ENCODE data around the gene PREB. TPM values are rescaled to one million over a fixed set of nuclear protein-coding genes. Genes with fewer than 3 reads are reported as not detected.
"Not testable (repeated sequence)": the region's sequence is repeated elsewhere in the genome, so short reads cannot be mapped to it uniquely, and the experiment has no call there.

Gene PREB
- total RNA-seq, 3 donors from 2014 or later, result 51.5 to 113 (median 69.4) TPM

GRCh38 chr2:27178469-27178868, 44.0 kb upstream of the PREB start:
- no peak for TF ChIP-seq POLR2AphosphoS5 (IDR thresholded peaks at IDR 0.05)
- TF ChIP-seq POLR2A (IDR thresholded peaks at IDR 0.05), result no peak
- TF ChIP-seq, protein P1, sequence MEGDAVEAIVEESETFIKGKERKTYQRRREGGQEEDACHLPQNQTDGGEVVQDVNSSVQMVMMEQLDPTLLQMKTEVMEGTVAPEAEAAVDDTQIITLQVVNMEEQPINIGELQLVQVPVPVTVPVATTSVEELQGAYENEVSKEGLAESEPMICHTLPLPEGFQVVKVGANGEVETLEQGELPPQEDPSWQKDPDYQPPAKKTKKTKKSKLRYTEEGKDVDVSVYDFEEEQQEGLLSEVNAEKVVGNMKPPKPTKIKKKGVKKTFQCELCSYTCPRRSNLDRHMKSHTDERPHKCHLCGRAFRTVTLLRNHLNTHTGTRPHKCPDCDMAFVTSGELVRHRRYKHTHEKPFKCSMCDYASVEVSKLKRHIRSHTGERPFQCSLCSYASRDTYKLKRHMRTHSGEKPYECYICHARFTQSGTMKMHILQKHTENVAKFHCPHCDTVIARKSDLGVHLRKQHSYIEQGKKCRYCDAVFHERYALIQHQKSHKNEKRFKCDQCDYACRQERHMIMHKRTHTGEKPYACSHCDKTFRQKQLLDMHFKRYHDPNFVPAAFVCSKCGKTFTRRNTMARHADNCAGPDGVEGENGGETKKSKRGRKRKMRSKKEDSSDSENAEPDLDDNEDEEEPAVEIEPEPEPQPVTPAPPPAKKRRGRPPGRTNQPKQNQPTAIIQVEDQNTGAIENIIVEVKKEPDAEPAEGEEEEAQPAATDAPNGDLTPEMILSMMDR (IDR thresholded peaks at IDR 0.05), result no peak
- DNase-seq (ENCODE audit: low spot score in 2 of 2), result no peak
- Histone ChIP-seq H3K36me3 (no peaks in the 10 kb centered on the region), H3K9me3 (no peaks in the 10 kb centered on the region), H3K4me3 (no peak overlapping the region), H3K27me3 (no peaks in the 10 kb centered on the region), H3K27ac (no peak overlapping the region), H3K4me1 (peaks cover 0 to 11% of the 10 kb centered on the region in 2 donors)
- intact Hi-C loops (cut with DNase I; ENCODE audit: low total_unique reads), result loop anchor here (5.0 kb wide), 1 partner anchor 39 kb away; the partner anchor contains the start of gene CAD

DNA sequence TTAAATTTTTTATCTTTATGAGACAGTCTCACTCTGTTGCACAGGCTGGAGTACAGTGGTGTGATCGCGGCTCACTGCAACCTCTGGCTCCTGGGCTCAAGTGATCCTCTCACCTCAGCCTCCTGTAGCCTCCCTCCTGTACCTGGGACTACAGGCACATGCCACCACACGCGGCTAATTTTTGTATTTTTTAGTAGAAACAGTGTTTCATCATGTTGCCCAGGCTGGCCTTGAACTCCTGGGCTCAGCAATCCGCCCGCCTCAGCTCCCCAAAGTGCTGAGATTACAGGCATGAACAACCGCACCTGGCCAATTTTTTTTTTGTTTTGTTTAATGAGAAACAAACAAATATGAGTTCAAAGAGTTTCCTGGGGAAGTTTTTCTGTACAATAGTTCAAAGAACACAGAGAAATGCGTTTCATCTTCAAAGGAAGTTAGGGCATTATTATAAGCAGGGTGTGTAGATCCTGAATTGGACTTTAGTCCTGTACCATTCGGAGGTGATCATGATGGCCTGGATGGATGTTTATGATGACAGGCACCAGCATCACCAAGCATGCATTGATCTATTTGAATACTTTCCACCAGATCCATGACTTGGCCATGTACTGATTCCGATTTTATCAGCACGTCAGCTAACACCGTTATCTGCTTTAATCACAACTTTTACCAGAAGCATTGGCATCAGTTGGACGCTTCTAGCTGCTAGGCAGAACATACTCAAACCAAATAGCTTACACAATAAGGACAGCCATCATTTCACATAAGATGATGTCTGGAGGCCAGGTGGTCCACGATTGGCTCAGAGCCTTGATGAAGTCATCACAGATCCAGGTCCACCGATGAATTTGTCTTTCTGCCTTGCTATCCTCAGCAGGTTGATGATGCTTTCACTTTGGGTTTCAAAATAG, 43.3 kb upstream of the PREB start:
- intact Hi-C loops (cut with DNase I; ENCODE audit: low total_unique reads), result loop anchor here (5.0 kb wide), 1 partner anchor 40 kb away; the partner anchor contains the start of gene CAD
- no peak overlapping the region for H3K4me3 ChIP-seq
- no peaks in the 10 kb centered on the region for H3K27me3 ChIP-seq
- no peak for DNase-seq (ENCODE audit: low spot score in 2 of 2)
- no peaks in the 10 kb centered on the region for H3K9me3 ChIP-seq
- no peak overlapping the region for H3K27ac ChIP-seq
- TF ChIP-seq POLR2AphosphoS5 (IDR thresholded peaks at IDR 0.05) (no peak), POLR2A (IDR thresholded peaks at IDR 0.05) (no peak)
- TF ChIP-seq, protein P1 (IDR thresholded peaks at IDR 0.05), result no peak
- H3K4me1 ChIP-seq, result peaks cover 0 to 11% of the 10 kb centered on the region in 2 donors
- no peaks in the 10 kb centered on the region for H3K36me3 ChIP-seq

- H3K27me3 ChIP-seq; H3K4me3 ChIP-seq; DNase-seq (ENCODE audit: low spot score in 2 of 2); H3K4me1 ChIP-seq; H3K9me3 ChIP-seq; H3K36me3 ChIP-seq: not testable (repeated sequence)
- peak overlapping the region in 1 of 2 donors; percentile 52 for H3K27ac ChIP-seq
- intact Hi-C loops (cut with DNase I; ENCODE audit: low total_unique reads), result loop anchor here (5.0 kb wide), 1 partner anchor 42 kb away; the partner anchor contains the start of gene CAD
Observed at GRCh38 chr2:27175781-27176180, 41.3 kb upstream of the PREB start.

DNA sequence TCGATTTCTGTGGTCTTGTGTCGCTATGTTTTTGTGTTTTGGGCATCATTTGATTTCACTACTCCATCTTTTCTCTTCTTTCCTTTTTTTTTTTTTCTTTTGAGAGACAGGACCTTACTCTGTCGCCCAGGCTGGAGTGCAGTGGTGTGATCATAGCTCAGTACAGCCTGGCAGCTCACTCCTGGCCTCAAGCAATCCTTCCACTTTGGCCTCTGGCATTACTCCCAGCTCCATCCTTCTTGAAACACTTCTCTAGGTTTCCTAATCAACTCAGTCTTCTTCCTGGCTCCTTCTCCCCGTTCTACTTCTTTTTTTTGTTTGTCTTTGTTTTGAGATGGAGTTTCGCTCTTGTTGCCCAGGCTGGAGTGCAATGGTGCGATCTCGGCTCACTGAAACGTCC, 40.9 kb upstream of the PREB start:
- Histone ChIP-seq H3K4me1 (peaks cover 0 to 3% of the 10 kb centered on the region in 2 donors), H3K27me3 (no peaks in the 10 kb centered on the region), H3K4me3 (no peak overlapping the region), H3K27ac (peak overlapping the region in 1 of 2 donors; percentile 52), H3K36me3 (no peaks in the 10 kb centered on the region), H3K9me3 (no peaks in the 10 kb centered on the region)
- intact Hi-C loops (cut with DNase I; ENCODE audit: low total_unique reads), result loop anchor here (5.0 kb wide), 1 partner anchor 42 kb away; the partner anchor contains the start of gene CAD
- DNase-seq (ENCODE audit: low spot score in 2 of 2), result no peak
- TF ChIP-seq POLR2AphosphoS5 (IDR thresholded peaks at IDR 0.05), result no peak
- TF ChIP-seq, protein P1 (IDR thresholded peaks at IDR 0.05), result no peak
- TF ChIP-seq POLR2A (IDR thresholded peaks at IDR 0.05), result no peak

GRCh38 chr2:27174638-27175037, 40.2 kb upstream of the PREB start:
- intact Hi-C loops (cut with DNase I; ENCODE audit: low total_unique reads), result loop anchor here (5.0 kb wide), 1 partner anchor 43 kb away; the partner anchor contains the start of gene CAD
- Histone ChIP-seq H3K27ac (peak overlapping the region in 1 of 2 donors; percentile 69), H3K36me3 (no peaks in the 10 kb centered on the region), H3K9me3 (no peaks in the 10 kb centered on the region), H3K27me3 (no peaks in the 10 kb centered on the region), H3K4me1 (peaks cover 0 to 3% of the 10 kb centered on the region in 2 donors), H3K4me3 (no peak overlapping the region)
- DNase-seq (ENCODE audit: low spot score in 2 of 2), result no peak
- TF ChIP-seq, protein P1 (IDR thresholded peaks at IDR 0.05), result no peak
- TF ChIP-seq POLR2AphosphoS5 (IDR thresholded peaks at IDR 0.05) (no peak), POLR2A (IDR thresholded peaks at IDR 0.05) (no peak)
